ENCODE results near the gene FAM81B.

Gene FAM81B

DNA sequence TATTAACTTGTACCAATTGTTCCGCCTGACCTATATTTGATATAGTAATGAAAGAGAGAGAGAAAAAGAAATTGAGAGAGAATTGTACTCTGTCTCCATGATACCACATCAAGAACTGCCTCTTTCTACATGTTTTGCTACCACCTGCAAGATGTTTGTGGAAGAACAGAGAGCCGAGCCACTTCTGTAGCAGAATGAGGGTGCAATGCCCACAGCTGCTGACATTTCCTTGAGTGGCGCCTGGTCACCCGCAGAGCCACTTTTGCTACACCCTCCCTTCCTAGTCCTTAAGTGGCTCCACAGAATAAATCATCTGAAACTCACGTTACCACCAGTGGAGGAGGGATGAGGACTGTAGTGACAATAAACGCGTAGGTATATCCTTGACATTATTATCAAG, 17.1 kb upstream of the FAM81B start:
- Histone ChIP-seq H3F3A (ENCODE audit: low read depth) (0 out of 2 replicates have a peak, but pooled peaks cover 3% of the 10 kb centered on the region), H3K27me3 (ENCODE audit: insufficient read depth, low read length, poor library complexity, severe bottlenecking) (no peaks in the 10 kb centered on the region), H3K36me3 (ENCODE audit: insufficient read depth, low read length) (no peaks in the 10 kb centered on the region), H3K4me3 (ENCODE audit: low read length, poor library complexity, severe bottlenecking) (no peak overlapping the region), H3K9ac (ENCODE audit: low read depth, low read length, poor library complexity, severe bottlenecking) (no peak overlapping the region), H3K79me2 (ENCODE audit: insufficient read depth, low read length) (no peaks in the 10 kb centered on the region), H3K9me3 (ENCODE audit: insufficient read depth, low read depth, low read length) (no peaks in the 10 kb centered on the region), H3K4me1 (ENCODE audit: insufficient read depth, low read length, poor library complexity, severe bottlenecking) (peaks cover 7% of the 10 kb centered on the region), H2AFZ (ENCODE audit: low read length) (no peak overlapping the region), H3K9me2 (replicated peaks; ENCODE audit: low read depth, low read length) (no peaks in the 10 kb centered on the region), H3K4me2 (ENCODE audit: low read depth, low read length, poor library complexity, severe bottlenecking) (no peak overlapping the region), H4K20me1 (ENCODE audit: insufficient read depth, low read length, poor library complexity, severe bottlenecking) (no peaks in the 10 kb centered on the region)
- TF ChIP-seq, protein P1, sequence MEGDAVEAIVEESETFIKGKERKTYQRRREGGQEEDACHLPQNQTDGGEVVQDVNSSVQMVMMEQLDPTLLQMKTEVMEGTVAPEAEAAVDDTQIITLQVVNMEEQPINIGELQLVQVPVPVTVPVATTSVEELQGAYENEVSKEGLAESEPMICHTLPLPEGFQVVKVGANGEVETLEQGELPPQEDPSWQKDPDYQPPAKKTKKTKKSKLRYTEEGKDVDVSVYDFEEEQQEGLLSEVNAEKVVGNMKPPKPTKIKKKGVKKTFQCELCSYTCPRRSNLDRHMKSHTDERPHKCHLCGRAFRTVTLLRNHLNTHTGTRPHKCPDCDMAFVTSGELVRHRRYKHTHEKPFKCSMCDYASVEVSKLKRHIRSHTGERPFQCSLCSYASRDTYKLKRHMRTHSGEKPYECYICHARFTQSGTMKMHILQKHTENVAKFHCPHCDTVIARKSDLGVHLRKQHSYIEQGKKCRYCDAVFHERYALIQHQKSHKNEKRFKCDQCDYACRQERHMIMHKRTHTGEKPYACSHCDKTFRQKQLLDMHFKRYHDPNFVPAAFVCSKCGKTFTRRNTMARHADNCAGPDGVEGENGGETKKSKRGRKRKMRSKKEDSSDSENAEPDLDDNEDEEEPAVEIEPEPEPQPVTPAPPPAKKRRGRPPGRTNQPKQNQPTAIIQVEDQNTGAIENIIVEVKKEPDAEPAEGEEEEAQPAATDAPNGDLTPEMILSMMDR (conservative IDR thresholded peaks at IDR 0.05; ENCODE audit: low read length), result no peak
- no peak for TF ChIP-seq EZH2phosphoT487 (IDR thresholded peaks at IDR 0.05; ENCODE audit: borderline replicate concordance)

DNA sequence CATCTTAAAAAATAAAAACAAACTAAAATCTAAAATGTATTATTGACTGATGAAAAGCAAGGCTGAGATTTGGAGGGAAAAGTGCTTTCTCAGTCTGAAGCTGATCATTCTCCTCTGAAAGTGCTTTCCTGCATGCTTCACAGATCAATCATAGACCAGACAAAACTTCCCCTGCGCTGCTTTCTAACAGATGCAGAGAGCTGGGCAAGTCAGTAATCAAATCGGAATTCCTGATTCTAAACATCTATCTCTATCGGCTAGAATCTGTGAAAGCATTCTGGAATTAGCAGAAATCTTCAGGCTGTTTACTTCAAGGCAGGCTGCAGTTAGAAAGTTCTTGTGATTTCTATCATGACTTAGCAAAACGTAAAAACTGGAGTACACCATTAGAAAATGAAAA, 15.6 kb upstream of the FAM81B start:
- no peak overlapping the region for H3K4me3 ChIP-seq (ENCODE audit: low read length, poor library complexity, severe bottlenecking)
- H3K9me3 ChIP-seq (ENCODE audit: insufficient read depth, low read depth, low read length), result peaks cover 9% of the 10 kb centered on the region; the same call in 1 of the 2 replicates
- no peaks in the 10 kb centered on the region for H3K9me2 ChIP-seq (replicated peaks; ENCODE audit: low read depth, low read length)
- peaks cover 7% of the 10 kb centered on the region for H3K4me1 ChIP-seq (ENCODE audit: insufficient read depth, low read length, poor library complexity, severe bottlenecking)
- H2AFZ ChIP-seq (ENCODE audit: low read length), result peak overlapping the region; percentile 51; the same call in 1 of the 2 replicates
- H3K9ac ChIP-seq (ENCODE audit: low read depth, low read length, poor library complexity, severe bottlenecking), result no peak overlapping the region
- TF ChIP-seq, protein P1 (conservative IDR thresholded peaks at IDR 0.05; ENCODE audit: low read length), result no peak
- no peak for TF ChIP-seq EZH2phosphoT487 (IDR thresholded peaks at IDR 0.05; ENCODE audit: borderline replicate concordance)
- H3K4me2 ChIP-seq (ENCODE audit: low read depth, low read length, poor library complexity, severe bottlenecking), result no peak overlapping the region
- no peaks in the 10 kb centered on the region for H4K20me1 ChIP-seq (ENCODE audit: insufficient read depth, low read length, poor library complexity, severe bottlenecking)
- no peaks in the 10 kb centered on the region for H3F3A ChIP-seq (ENCODE audit: low read depth)
- H3K36me3 ChIP-seq (ENCODE audit: insufficient read depth, low read length), result no peaks in the 10 kb centered on the region
- H3K27me3 ChIP-seq (ENCODE audit: insufficient read depth, low read length, poor library complexity, severe bottlenecking), result no peaks in the 10 kb centered on the region
- no peaks in the 10 kb centered on the region for H3K79me2 ChIP-seq (ENCODE audit: insufficient read depth, low read length)

DNA sequence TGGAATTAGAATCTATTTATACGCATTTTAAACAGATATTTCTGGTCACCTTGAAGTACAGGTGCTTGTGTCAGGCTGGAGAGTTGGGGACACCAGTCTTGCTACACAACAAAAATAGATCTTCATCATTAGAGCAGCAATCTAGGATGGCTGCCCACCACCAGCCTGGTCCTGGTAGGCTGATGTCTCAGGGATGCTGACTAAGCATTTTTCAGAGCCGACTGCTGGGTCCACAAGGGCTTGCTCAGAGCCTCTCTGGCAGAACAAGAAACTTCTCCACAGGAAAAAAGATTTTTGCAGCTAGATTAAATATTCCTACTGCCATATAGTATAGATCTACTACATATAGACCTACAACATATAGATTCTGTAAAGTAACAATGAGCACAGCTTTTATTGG, 12.0 kb upstream of the FAM81B start:
- H3K9me3 ChIP-seq (ENCODE audit: insufficient read depth, low read depth, low read length), result peaks cover 14% of the 10 kb centered on the region; the same call in 1 of the 2 replicates
- H3K4me2 ChIP-seq (ENCODE audit: low read depth, low read length, poor library complexity, severe bottlenecking), result no peak overlapping the region
- no peaks in the 10 kb centered on the region for H3K27me3 ChIP-seq (ENCODE audit: insufficient read depth, low read length, poor library complexity, severe bottlenecking)
- H4K20me1 ChIP-seq (ENCODE audit: insufficient read depth, low read length, poor library complexity, severe bottlenecking), result no peaks in the 10 kb centered on the region
- no peak overlapping the region for H2AFZ ChIP-seq (ENCODE audit: low read length)
- TF ChIP-seq EZH2phosphoT487 (IDR thresholded peaks at IDR 0.05; ENCODE audit: borderline replicate concordance), result no peak
- TF ChIP-seq, protein P1 (conservative IDR thresholded peaks at IDR 0.05; ENCODE audit: low read length), result no peak
- no peaks in the 10 kb centered on the region for H3K79me2 ChIP-seq (ENCODE audit: insufficient read depth, low read length)
- H3K9me2 ChIP-seq (replicated peaks; ENCODE audit: low read depth, low read length), result no peaks in the 10 kb centered on the region
- peaks cover 23% of the 10 kb centered on the region for H3K4me1 ChIP-seq (ENCODE audit: insufficient read depth, low read length, poor library complexity, severe bottlenecking)
- H3F3A ChIP-seq (ENCODE audit: low read depth), result no peaks in the 10 kb centered on the region
- no peak overlapping the region for H3K9ac ChIP-seq (ENCODE audit: low read depth, low read length, poor library complexity, severe bottlenecking)
- H3K36me3 ChIP-seq (ENCODE audit: insufficient read depth, low read length), result no peaks in the 10 kb centered on the region
- H3K4me3 ChIP-seq (ENCODE audit: low read length, poor library complexity, severe bottlenecking), result no peak overlapping the region
